ENCODE measurements around the gene PPL.
"Not testable (repeated sequence)": the region's sequence is repeated elsewhere in the genome, so short reads cannot be mapped to it uniquely, and the experiment has no call there.

Gene PPL

DNA sequence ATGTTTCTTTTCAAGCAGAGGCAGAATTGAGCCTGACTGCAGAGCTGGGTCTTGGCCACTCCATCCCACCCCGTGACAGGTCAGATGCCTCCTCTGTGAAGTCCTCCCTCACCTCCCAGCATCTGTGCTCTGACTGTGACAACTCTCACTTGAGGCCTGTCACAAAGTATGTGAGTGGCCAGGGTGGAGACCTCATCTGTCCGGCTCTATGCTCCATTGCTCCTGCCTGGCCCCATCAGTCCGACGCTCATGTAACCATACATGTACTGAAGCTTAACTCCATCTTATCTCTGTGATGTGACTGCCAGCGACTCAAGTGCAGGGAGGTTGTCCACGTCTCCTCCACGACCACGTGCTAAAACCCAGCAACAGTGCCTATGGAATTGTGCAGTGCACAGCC lies 3.5 kb downstream of the PPL start:
- DNase-seq: no peak
- ATAC-seq: no peak

DNA sequence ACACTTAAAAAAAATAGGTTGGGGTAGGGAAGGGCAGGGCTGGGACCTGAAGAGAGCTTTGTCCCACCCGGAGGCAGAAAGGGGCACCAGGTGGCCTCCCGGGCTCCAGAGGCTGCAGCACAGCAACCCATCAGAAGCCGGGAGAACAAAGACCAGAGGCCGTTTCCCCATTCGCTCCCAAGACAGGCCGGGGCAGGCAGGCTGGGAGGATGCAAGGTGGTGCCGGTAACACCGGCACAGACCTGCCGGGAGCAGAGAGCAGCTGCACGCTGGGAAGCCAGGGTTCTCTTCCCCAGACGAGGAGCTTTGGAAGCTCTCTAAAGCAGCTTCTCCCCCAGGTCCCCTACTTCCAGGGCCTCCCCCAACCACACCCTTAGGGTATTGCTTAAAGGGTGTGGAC lies 5.6 kb downstream of the PPL start:
- DNase-seq (no peak), ATAC-seq (no peak)

DNA sequence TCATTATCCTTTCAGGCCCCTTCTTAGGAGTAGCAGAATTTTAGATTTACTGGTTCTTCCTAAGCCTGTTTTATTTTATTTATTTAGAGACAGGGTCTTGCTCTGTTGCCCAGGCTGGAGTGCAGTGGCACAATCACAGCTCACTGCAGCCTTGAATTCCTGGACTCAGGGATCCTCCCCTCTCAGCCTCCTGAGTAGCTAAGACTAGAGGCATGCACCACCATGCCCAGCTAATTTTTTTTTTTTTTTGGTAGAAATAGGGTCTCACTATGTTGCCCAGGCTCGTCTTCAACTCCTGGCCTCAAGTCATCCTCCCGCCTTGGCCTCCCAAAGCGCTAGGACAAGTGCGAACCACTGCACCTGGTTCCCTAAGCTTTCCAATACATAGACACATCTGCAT lies 7.3 kb downstream of the PPL start:
- not testable (repeated sequence) for ATAC-seq, DNase-seq

DNA sequence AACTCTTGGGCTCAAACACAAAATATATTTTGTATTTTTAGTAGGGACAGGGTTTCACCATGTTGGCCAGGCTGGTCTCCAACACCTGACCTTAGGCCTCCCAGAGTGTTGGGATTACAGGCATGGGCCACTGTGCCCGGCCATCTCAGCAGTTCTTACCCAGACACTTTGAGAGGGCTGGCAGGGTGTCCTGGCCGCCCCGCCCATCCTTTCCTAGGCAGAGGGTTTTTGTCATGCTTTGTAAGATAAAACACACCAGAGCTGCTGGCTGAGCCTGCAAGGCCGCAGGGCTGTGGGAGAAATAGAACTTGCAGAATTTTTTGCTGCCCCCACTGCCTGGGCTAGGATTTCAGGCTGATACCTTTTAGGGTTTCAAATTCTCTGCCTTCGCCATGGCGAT lies 8.7 kb downstream of the PPL start:
- ATAC-seq (no peak), DNase-seq (no peak)

DNA sequence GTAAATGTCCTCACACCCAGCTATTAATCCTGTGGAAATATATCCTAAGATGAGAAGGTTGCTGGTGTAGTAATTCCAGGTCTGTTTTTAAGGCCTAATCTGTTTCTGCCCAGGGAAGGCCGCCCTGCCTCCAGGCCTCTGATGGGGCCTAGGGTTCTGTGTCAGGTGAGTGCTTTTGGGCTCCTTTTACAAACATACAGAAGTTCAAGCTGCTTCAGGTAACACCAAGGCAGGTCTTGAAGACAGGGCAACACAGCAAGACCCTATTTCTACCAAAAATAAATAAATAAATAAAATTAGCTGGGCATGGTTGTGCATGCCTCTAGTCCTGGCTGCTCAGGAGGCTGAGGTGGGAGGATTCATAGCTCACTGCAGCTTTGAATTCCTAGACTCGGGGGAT lies 9.3 kb downstream of the PPL start:
- ATAC-seq (no peak), DNase-seq (no peak)

DNA sequence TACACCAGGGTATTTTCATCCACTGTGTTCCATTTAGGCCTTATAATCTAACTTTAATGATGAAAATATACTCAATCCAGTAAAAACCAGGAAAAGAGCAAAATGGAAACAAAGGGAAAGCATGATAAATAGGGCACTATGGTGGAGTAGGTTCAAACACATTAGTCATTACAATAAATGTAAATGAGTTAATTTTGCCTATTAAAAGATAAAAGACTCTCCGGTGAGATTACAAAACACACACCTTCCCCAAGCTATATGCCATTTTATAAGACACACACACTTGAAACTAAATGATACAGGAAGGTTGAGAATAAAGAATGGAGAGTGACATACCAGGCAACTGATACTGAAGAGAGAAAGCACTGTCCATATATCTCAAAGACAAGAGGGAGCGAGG lies 10.0 kb downstream of the PPL start:
- ATAC-seq: no peak
- no peak for DNase-seq

DNA sequence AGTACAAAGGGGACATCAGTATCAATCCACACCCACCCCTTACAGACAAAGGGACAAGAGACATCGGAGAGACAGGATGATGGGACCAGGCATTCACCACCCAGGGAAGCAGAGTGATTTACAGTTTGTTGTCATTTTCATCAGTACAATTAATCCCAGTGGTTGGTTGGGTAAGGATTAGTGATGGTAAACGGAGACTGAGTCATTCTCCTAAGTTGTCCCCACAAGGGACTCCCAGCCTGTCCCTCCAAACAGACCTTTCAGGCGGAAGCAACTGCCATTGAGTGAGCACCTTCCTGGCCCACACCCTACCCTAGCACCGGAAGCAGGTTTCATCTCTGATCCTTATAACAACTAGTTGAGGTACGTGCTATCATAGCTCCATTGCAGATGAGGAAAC lies 11.2 kb downstream of the PPL start:
- DNase-seq: no peak

DNA sequence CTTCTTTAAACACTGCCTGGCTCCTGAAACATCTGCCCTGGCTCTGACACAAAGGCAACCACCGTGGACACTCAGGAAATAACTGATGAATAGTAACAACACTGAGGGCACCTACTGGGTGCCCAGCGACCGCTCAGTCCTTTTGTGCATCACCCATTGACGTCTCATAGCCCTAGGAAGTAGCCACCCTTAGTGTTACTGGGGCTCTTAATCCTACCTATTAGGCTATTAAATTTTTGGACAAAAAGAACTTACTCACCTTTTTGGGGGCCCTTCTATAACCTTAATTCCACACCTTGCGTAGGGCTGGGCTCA lies 11.7 kb downstream of the PPL start:
- no peak for ATAC-seq

More for the DNA sequence above, 11.2 kb downstream of the PPL start:
- no peak for ATAC-seq

DNA sequence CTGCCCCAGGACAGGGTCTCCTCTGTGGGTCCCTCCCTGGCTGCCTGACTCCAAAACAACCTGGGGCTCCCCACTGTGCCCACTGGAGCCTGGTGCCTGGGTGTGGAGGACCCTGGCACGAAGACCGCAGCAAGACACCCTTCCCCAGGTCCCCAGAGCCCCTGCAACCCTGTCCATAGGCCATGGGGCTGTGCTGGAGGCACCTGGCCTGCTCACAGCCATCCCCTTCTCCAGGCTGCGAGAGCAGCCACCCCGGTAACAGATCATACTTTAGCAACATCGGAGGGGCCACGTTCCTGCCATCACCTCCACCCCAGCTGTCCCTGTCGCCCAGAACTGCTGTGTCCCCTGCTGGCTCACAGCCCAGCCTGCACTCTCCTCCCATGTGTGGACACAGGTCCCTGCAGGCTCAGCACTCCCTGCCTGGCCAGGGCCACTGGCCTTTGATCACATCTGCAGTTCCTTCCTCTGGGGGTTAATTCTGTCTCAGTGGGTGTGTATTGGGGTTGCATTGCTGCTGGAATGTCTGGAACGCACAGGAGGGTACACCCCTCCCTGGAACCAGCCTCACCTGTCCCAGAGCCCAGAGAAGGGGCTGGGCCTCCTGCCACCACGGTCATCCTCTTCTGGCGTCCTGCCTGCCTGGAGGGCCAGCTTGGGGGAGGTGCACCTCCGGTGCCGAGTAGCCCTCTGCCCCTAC lies 12.2 kb downstream of the PPL start:
- ATAC-seq (no peak), DNase-seq (no peak)

More for the DNA sequence above, 11.7 kb downstream of the PPL start:
- DNase-seq: no peak

DNA sequence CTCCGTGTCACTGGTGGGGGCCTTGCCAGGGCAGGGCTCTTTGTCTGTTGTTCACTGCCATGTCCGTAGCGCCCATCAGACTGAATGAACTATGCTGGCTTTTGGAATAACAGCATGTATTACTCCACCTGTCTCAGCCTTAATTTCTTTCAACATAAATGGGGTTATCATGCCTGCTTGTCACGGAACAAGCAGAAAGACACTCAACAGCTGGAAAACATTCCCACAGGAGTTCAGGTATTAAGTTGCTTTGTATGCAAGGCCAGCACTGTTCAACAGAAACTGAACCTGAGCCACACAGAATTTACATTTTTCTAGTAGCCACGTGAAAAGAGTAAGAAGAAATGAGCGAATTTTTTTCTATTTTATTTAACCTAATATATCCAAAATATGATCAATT lies 13.1 kb downstream of the PPL start:
- DNase-seq: no peak
- no peak for ATAC-seq

DNA sequence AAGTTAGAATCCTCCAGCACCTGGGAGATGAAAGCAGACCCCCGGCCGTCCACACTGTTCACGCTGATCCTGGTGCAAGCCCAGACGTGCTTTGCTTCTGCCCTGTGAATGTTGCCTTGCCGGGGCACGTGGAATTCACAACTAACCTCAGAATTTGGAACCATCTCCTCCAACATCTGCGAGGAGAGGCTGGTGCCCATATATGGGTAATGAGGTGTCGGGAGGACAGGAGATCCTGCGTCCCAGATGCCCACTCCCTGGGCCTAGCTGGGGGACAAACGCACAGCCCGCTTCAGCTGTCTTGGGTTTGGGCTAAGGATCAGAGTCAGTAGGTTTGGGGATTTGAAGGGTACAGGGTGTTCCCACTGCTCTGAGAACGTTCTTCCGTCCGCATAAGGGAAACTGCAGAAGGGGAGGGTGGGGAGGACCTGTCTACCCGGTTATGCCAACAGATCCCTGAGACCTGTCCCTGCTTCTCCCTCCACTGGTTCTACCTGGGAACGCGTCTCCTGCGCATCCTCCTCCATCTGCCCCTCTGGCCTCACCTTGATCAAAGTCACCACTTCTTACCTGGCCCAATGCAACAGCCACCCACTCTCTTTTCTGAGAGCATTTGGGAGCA lies 14.1 kb downstream of the PPL start:
- no peak for ATAC-seq
- DNase-seq: no peak

DNA sequence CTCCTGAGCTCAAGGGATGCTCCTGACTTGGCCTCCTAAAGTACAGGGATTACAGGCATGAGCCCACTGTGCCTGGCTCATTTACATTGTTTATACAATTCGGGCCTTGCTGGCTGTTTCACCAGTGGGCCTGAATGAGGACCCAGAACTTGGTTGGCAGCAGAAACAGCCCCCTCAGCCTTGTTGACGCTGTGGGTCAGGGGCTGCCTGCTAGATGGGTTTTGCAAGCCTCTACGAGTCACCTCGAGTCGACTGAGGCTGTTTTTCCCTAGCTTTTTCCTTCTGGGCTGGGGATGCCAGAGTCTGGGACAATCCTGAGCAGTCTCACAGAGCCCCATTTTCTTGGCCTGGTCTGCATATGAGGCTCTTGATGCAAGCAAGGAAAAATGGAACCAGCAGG lies 16.1 kb downstream of the PPL start:
- no peak for ATAC-seq
- DNase-seq: no peak

DNA sequence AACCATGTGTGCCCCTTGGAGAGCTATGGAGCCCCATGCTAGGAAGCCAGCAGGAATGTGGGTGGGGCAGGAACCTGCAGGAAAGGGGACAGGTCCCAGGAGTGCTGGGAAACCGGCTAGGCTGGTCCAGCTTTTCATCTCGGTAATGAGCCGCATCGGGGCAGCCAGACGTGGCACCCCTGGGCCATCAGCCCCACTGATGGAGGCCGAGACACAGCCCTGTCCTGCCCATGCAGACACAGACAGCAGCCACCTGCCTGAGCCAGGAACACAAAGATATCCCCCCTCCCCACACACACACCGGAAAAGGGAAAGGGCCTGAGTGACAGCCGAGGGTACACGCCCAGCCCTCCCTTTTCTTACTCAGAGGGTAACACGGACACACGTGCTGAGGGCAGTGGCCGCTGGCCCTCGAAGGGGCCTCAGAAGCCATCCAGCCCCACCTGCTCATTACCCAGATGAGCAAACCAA lies 18.1 kb downstream of the PPL start:
- ATAC-seq (no peak), DNase-seq (no peak)

DNA sequence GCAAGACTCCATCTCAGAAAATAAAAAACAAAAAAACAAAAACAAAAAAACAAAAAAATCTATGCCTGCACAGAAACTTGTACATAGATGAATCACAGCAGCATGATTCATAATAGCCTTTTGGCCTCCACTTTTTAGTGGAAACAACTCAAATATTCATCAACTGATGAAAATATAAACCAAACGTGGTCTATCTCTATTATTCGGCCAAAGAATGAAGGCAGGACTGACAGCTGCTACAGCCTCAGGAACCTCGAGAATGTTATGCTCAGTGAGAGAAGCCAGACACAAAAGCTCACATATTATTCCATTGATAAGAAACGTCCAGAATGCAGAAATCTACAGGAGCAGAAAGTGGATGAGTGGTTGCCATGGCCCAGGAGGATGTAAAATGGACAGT lies 19.8 kb downstream of the PPL start:
- ATAC-seq (no peak), DNase-seq (no peak)

DNA sequence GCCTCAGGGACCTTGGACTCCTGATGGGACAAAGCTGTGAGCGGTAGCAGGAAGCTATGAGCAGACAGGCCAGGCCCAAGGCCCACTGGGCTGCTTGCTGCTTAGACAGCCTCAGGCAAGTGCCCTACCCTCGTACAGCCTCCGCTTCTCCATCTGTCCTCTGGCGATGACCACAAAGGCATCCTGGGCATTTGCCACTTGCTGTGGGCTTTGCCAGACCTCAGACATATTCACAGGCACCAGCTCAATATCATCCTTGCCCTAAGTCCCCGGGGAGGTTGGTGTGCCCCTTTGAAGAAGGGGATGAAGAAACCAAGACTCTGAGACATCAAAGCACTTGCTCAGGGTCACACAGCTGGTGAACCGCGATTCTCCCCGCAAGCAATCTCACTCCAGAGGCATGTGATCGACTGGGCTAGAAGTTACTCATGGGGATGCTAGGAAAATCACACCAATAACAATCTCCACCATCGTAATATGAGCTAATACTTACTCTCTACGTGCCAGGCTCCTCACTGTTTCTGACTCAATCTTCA lies 21.7 kb downstream of the PPL start:
- no peak for DNase-seq
- no peak for ATAC-seq

DNA sequence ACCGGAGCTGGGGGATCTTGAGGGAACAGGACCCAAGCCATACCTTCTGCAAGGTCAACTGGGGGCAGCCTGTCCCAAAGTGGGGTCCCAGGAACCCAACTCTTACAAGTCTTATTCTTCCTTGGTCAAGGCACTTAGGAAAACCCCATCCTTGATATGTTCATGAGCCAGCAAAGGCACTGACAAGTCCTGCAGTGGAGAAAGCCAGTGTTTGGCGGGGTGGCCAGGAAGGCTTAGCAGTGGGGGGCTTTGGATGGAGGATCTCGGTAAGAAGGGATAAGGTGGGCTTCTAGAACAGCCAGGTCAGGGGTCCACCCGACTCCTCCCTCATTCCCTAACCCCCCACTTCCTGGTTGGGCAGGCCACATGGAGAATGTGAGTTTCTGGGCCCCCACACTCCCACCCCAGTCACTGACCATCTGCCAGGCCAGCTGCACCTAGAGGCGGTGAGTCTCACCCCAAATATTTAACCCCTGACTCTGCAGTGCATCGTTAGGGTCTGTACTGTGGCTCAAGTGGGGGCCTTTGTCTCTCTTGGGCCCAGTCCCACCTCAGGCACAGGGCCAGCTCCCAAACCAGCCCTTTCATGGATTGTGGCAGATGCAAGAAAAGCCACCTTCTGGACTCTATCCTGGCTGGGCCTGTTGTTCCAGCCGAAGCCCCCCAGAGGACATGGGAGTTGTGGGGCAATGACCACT lies 22.3 kb downstream of the PPL start:
- DNase-seq (no peak), ATAC-seq (no peak)

DNA sequence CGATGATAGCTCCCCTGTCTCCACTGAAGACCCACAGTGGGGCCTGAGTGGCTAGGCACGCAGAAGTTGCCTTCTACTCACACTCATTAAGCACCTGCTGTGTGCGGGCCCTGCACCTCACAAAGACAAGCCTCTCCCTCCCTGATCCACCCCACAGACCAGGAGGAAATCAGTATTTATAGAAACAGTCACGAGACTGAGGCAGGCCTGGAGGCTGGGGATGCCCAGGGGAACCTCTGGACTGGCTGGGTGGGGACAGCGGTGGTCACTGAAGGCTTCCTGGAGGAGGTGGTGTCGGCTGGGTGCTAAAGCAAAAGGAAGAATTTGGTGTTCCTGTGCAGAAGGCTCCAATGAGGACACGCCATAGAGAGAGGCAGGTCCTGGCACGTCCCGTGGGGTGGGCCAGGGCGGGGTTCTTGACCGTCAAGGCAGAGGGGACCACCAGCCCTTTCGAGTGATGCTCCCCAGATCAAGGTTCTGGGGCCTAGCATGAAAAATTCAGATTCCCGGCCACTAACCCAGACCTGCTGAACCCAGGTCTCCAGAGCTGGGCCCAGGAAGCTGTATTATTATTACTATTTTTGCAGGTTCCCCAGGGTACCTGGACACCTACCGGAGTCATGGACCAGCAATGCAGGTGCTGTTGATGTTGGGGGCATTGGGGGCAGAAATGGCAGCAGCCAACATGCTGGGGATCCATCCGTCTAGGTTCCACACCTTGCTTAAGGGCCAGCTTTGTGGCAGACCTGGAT lies 23.0 kb downstream of the PPL start:
- ATAC-seq (no peak), DNase-seq (no peak)

DNA sequence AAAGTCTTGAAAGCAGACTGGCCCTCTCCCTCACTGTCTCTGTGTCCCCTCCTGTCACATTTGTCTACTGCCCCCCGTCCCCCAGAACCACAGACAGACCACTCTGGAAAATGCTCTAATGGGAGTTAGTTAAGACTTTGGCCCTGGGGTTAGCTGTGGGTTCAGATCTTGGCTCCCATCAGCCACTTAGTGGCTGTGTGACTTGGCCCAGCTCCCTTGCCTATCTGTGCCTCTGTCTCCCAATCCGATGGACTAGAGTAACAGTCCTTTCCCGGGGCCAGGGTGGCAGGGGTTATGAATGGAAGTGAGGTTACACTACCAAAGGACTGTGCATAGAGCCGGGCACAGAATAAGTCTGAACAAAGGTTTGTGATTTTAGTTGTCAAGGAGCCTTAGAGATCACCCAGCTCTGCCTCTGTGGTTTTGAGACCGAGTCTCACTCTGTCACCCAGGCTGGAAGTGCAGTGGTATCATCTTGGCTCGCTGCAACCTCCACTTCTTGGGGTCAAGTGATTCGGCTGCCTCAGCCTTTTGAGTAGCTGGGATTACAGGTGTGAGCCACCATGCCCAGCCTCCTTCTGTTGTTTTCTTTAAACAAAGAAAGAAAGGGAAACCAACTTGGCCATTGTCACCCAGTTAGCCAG lies 23.7 kb downstream of the PPL start:
- ATAC-seq (no peak), DNase-seq (no peak)

DNA sequence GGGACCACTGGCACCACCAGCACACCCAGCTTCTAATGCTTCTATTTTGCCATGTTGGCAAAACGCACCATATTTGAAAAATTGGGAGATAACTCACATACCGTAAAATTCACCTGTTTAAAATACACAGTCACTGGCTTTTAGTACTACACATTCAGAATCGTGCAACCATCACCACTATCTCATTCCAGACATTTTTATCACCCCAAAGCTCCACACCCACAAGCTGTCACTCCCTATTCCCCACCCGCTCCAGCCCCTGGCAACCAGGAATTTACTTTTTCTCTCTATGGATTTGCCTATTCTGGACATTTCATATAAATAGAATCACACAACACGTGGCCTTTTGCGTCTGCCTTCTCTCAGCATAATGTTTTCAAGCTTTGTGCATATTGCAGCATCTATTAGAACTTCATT lies 25.0 kb downstream of the PPL start:
- DNase-seq (no peak), ATAC-seq (no peak)

DNA sequence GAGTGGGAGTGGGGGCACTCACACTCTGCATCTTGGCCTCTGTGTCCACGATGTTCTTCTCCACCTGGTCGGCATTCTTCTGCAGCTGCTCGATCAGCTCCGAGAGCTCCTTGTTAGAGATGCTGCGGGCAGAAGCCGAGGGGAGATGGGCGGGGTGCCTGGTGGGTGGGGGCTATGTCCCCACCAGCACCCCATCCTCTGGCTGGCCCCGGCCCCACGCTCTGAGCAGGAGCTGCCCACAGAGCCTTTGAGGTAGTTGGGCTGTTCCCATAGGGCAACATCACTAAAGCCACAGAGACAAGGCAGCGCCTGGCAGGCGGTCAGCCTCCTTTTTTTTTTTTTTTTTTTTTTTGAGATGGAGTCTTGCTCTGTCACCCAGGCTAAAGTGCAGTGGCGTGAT lies 26.1 kb downstream of the PPL start:
- no peak for ATAC-seq
- no peak for DNase-seq

DNA sequence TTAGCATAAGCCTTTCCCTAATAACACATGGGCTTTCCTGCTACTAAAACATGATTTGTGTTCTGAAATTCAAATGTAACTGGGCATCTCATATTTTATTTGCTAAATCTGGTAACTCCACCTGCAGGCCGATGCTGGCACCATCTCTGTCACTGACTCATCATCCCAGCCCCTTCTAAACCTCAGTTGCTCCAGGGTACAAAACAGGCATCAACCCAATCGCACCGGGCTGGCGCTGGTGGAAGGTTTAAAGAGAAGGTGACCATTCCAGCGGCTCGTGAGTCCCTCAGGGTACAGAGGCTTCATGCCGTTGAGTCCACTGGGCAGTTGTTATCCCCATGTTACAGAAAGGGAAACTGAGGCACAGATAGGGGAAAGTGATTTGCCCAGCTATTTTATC lies 27.1 kb downstream of the PPL start:
- DNase-seq: no peak
- no peak for ATAC-seq

DNA sequence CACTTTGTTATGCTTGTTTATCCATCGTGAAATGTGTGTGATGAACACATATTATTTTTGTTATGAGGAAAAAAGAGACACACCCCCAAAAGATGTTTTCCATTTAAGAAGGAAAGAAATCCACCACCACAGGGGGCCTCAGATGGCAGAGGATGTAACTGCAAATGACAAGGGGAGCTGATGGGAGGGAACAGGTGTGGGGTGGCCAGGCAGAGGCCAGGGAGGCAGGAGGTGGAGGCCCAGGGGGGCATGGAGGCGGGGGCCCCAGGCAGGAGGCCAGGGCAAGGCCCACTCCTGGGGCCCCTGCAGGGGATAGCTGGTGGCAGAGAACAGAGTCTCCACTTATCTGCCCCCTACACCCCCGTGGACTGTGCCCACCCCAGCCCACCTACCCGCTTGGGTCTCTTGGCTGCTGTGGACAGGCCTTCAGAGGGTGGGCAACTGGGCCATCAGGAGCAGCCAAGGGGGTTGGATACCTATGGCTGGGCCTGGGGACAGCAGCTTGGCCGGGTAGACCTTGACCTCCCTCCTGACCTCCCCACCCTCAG lies 28.0 kb downstream of the PPL start:
- no peak for ATAC-seq
- DNase-seq: no peak
